Astrocyte (in vitro differentiated cells and primary cell): ENCODE results near the gene RASD1. TPM values are rescaled to one million over a fixed set of nuclear protein-coding genes. Genes with fewer than 3 reads are reported as not detected.

Experiments
- DNase-seq: peaks from one replicate; pipeline ENCODE4 v3.0.0-alpha.2; 2010; ENCODE audit warnings: low read depth
- FAIRE-seq: peaks from 2 replicates; lab custom pipeline; 2011; peaks lifted over from hg19 to GRCh38; lab: Jason Lieb, UNC
- H2AFZ ChIP-seq: 2 replicates; pipeline ENCODE4 v1.6.0; 2012; ENCODE audit warnings: low read depth, low read length, inconsistent platforms
- H3K27ac ChIP-seq: 2 replicates; pipeline ENCODE4 v1.5.1; 2011; ENCODE audit warnings: low read depth, low read length, inconsistent platforms
- H3K27me3 ChIP-seq: 2 replicates; pipeline ENCODE4 v1.6.0; 2011; ENCODE audit warnings: low read length, inconsistent platforms; ENCODE audit not compliant: insufficient read depth
- H3K36me3 ChIP-seq: 2 replicates; pipeline ENCODE4 v1.5.1; 2011; ENCODE audit warnings: low read length, inconsistent platforms; ENCODE audit not compliant: insufficient read depth
- H3K4me1 ChIP-seq: 2 replicates; pipeline ENCODE4 v1.5.1; 2011; ENCODE audit warnings: low read length, inconsistent platforms; ENCODE audit not compliant: insufficient read depth
- H3K4me2 ChIP-seq: 2 replicates; pipeline ENCODE4 v1.6.0; 2012; ENCODE audit warnings: low read length, inconsistent platforms
- H3K4me3 ChIP-seq: 2 replicates; pipeline ENCODE4 v1.5.1; 2011; ENCODE audit warnings: low read depth, mild to moderate bottlenecking, low read length, inconsistent platforms; ENCODE audit not compliant: insufficient read depth
- H3K79me2 ChIP-seq: 2 replicates; pipeline ENCODE4 v1.6.0; 2012; ENCODE audit warnings: mild to moderate bottlenecking, low read length, inconsistent platforms; ENCODE audit not compliant: insufficient read depth
- H3K9ac ChIP-seq: 2 replicates; pipeline ENCODE4 v1.6.0; 2012; ENCODE audit warnings: mild to moderate bottlenecking, low read length, inconsistent platforms
- H3K9me3 ChIP-seq: 2 replicates; pipeline ENCODE4 v1.5.1; 2012; ENCODE audit warnings: low read depth, mild to moderate bottlenecking, low read length, inconsistent platforms; ENCODE audit not compliant: insufficient read depth
- H4K20me1 ChIP-seq: 2 replicates; pipeline ENCODE4 v1.6.0; 2012; ENCODE audit warnings: low read length, inconsistent platforms; ENCODE audit not compliant: insufficient read depth
- H3K27ac Mint-ChIP-seq: one replicate; pipeline ENCODE4 v1.8.0; 2021; ENCODE audit warnings: mild to moderate bottlenecking, mixed read lengths; ENCODE audit not compliant: unreplicated experiment
- H3K27me3 Mint-ChIP-seq: one replicate; pipeline ENCODE4 v1.8.0; 2021; ENCODE audit warnings: low read depth, mixed read lengths; ENCODE audit not compliant: unreplicated experiment
- H3K36me3 Mint-ChIP-seq: one replicate; pipeline ENCODE4 v1.8.0; 2021; ENCODE audit warnings: low read depth, mixed read lengths; ENCODE audit not compliant: unreplicated experiment
- H3K4me1 Mint-ChIP-seq: one replicate; pipeline ENCODE4 v1.8.0; 2021; ENCODE audit warnings: low read depth, mixed read lengths; ENCODE audit not compliant: unreplicated experiment
- H3K4me3 Mint-ChIP-seq: one replicate; pipeline ENCODE4 v1.8.0; 2021; ENCODE audit warnings: mild to moderate bottlenecking, moderate library complexity, mixed read lengths; ENCODE audit not compliant: unreplicated experiment
- H3K9me3 Mint-ChIP-seq: one replicate; pipeline ENCODE4 v1.8.0; 2021; ENCODE audit warnings: mild to moderate bottlenecking, mixed read lengths; ENCODE audit not compliant: unreplicated experiment
- EZH2 ChIP-seq: IDR thresholded peaks from 2 replicates; pipeline ENCODE4 v1.6.1; 2012; ENCODE audit warnings: mild to moderate bottlenecking, low read length, inconsistent platforms; ENCODE audit not compliant: insufficient read depth
- total RNA-seq: library from RNA; stranded (reverse); gene quantifications from 2 replicates; pipeline ENCODE4 v1.2.1, GENCODE V29; 2021
- TF ChIP-seq, protein P1 (sequence below): IDR thresholded peaks from 2 replicates; pipeline ENCODE4 v1.5.1; 2011; ENCODE audit warnings: low read depth, mild to moderate bottlenecking, inconsistent platforms, low read length, moderate library complexity; ENCODE audit not compliant: insufficient read depth

RASD1 gene
- total RNA-seq, 1 donor from 2014 or later, result 0.77 TPM

DNA sequence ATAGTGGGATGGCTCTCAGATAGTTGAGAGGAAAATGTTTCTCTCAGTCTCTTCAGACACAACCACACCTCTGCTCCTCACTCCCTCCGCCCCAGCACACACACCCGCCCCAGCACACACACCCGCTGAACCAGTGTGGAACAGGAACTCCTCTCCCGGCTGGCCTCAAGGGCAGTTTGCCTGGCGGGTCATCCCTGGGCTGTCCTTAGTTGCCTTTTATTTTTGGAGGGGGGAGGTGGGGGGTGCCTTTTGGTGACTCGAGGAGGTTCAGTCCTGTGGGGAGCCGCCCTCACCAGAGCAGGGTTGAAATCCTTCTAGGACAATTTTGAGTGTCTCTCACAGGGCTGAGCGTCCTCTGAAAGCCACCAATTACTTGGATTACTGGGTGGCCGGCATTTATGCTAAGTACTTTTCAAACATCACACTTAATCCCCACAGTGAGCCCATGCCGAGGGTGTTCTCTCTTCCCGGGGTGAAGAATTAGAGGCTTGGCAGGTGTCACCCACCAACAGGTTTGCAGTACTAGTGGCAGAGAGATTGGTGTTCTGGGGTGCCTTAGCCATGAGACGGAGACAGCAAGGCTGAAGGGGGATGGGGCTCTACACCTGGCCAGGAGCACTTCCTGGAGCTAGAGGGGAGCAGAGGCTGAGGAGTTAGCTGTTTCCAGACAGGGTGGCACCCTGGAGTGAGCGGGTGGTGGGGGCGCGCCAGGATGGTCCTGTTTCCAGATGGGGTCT, 2.8 kb downstream of the RASD1 start:
- Histone ChIP-seq H3K27me3 (peaks cover 3% of the 10 kb centered on the region), H3K79me2 (peaks cover 5% of the 10 kb centered on the region), H3K27ac (no peak overlapping the region), H3K4me1 (peaks cover 19% of the 10 kb centered on the region), H3K4me3 (no peak overlapping the region), H3K36me3 (peaks cover 4% of the 10 kb centered on the region), H3K9ac (no peak overlapping the region), H4K20me1 (peaks cover 48% of the 10 kb centered on the region), H2AFZ (no peak overlapping the region), H3K4me2 (no peak overlapping the region), H3K9me3 (no peaks in the 10 kb centered on the region)
- Mint-ChIP-seq H3K27ac (no peak overlapping the region), H3K4me3 (no peak overlapping the region), H3K36me3 (peaks cover 6% of the 10 kb centered on the region), H3K27me3 (peaks cover 18% of the 10 kb centered on the region), H3K4me1 (peaks cover 3% of the 10 kb centered on the region), H3K9me3 (no peaks in the 10 kb centered on the region)
- TF ChIP-seq, protein P1, sequence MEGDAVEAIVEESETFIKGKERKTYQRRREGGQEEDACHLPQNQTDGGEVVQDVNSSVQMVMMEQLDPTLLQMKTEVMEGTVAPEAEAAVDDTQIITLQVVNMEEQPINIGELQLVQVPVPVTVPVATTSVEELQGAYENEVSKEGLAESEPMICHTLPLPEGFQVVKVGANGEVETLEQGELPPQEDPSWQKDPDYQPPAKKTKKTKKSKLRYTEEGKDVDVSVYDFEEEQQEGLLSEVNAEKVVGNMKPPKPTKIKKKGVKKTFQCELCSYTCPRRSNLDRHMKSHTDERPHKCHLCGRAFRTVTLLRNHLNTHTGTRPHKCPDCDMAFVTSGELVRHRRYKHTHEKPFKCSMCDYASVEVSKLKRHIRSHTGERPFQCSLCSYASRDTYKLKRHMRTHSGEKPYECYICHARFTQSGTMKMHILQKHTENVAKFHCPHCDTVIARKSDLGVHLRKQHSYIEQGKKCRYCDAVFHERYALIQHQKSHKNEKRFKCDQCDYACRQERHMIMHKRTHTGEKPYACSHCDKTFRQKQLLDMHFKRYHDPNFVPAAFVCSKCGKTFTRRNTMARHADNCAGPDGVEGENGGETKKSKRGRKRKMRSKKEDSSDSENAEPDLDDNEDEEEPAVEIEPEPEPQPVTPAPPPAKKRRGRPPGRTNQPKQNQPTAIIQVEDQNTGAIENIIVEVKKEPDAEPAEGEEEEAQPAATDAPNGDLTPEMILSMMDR, result no peak
- TF ChIP-seq EZH2, result no peak
- no peak for DNase-seq
- no peak for FAIRE-seq

DNA sequence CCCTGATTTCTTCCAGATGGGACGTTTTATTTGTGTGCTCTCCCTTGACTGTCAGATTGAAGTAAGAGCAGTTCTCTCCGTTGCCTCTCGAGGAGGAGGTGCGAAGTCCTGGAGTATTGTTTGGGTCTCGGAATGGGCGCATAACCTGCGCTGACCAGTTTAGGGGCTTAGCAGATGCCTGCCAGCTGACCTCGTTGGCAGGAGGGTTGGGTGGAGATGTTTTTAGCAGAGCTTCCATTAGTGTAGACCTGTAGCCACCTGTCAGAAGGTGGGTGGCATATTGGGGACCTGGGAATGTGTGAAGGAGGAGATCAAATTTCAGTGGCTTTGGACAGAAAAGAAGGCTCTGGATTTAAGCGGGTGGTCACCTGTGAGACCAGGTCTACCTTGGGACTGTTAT, 3.6 kb downstream of the RASD1 start:
- Histone ChIP-seq H2AFZ (no peak overlapping the region), H3K4me1 (peaks cover 19% of the 10 kb centered on the region), H3K4me3 (no peak overlapping the region), H3K27me3 (peaks cover 3% of the 10 kb centered on the region), H3K9me3 (no peaks in the 10 kb centered on the region), H3K27ac (no peak overlapping the region), H3K36me3 (peaks cover 4% of the 10 kb centered on the region), H3K79me2 (peaks cover 9% of the 10 kb centered on the region), H4K20me1 (peaks cover 55% of the 10 kb centered on the region), H3K4me2 (no peak overlapping the region), H3K9ac (no peak overlapping the region)
- H3K36me3 Mint-ChIP-seq, result peaks cover 9% of the 10 kb centered on the region
- H3K27me3 Mint-ChIP-seq, result peaks cover 11% of the 10 kb centered on the region
- no peak for DNase-seq
- H3K4me3 Mint-ChIP-seq, result no peak overlapping the region
- no peaks in the 10 kb centered on the region for H3K9me3 Mint-ChIP-seq
- H3K27ac Mint-ChIP-seq, result no peak overlapping the region
- H3K4me1 Mint-ChIP-seq, result peaks cover 3% of the 10 kb centered on the region
- TF ChIP-seq, protein P1, result no peak
- TF ChIP-seq EZH2, result no peak
- FAIRE-seq, result no peak

DNA sequence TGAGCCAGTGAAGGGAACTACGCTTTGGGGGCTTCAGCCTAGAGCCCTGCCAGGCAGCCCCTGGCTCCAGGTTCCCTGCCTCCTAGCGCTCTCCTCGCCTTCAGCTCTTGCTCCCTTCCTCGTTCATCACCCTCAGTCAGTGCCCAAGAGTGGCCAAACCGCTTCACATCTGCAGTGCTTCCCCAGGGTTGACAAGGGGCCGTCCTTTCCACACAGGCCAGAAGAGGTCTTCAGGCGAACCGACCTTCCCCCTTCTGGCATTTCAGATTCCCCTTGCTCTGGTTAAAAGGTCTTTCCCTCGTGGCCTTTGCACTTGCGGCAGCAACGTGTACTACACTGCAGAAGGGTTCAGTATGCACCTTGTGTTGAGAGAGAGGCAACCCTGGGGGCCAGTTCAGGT, 4.1 kb downstream of the RASD1 start:
- Histone ChIP-seq H3K79me2 (peaks cover 9% of the 10 kb centered on the region), H2AFZ (no peak overlapping the region), H3K9me3 (no peaks in the 10 kb centered on the region), H3K27me3 (peaks cover 3% of the 10 kb centered on the region), H3K4me1 (peaks cover 15% of the 10 kb centered on the region), H3K36me3 (peaks cover 4% of the 10 kb centered on the region), H3K4me3 (no peak overlapping the region), H4K20me1 (peaks cover 55% of the 10 kb centered on the region), H3K27ac (no peak overlapping the region), H3K9ac (no peak overlapping the region), H3K4me2 (no peak overlapping the region)
- TF ChIP-seq EZH2, result no peak
- TF ChIP-seq, protein P1, result no peak
- DNase-seq, result no peak
- no peak for FAIRE-seq
- Mint-ChIP-seq H3K4me3 (no peak overlapping the region), H3K36me3 (peaks cover 9% of the 10 kb centered on the region), H3K27me3 (peaks cover 7% of the 10 kb centered on the region), H3K27ac (no peak overlapping the region), H3K9me3 (no peaks in the 10 kb centered on the region), H3K4me1 (no peaks in the 10 kb centered on the region)
